ENCODE results near the gene CFLAR.
A peak's percentile ranks its signal among the peaks of the same experiment; 100 is the strongest.

DNA sequence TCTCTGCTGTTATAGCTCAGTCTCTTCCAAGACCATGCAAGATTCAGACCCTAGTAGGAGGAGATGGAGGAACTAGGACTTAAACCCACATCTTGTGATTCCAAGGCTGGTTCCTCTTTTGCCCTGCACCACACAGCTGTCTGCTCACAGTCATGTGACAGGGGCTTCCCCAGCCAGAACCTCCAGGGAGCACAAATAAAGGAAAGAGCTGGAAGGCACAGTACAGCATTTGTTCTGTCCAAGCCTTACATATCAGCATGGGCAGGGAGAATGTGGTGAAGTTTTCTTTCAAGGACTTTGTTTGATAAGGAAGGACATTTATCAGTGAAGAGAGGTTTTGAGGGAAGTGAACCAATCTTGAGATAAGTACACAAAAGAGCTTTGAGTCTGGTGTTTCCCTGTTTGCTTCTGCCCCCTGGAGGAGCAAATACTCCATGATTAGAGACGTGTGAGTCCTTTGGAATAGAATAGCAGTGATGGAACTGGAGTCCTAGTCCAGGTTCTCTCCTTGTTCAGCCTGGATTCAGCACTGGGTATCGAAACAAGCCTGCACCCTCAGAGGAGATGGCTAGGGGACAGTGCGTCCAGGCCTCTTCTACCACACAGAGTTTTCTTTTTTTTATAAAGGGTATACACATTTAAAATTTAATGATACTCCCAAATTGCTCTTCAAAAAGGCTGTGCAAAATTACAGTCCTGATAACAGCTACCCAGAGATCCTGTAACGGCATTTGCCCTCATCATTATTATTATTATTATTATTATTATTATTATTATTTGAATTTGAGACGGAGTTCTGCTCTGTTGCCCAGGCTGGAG lies 42.4 kb downstream of the CFLAR start:
- TF ChIP-seq, protein P1, sequence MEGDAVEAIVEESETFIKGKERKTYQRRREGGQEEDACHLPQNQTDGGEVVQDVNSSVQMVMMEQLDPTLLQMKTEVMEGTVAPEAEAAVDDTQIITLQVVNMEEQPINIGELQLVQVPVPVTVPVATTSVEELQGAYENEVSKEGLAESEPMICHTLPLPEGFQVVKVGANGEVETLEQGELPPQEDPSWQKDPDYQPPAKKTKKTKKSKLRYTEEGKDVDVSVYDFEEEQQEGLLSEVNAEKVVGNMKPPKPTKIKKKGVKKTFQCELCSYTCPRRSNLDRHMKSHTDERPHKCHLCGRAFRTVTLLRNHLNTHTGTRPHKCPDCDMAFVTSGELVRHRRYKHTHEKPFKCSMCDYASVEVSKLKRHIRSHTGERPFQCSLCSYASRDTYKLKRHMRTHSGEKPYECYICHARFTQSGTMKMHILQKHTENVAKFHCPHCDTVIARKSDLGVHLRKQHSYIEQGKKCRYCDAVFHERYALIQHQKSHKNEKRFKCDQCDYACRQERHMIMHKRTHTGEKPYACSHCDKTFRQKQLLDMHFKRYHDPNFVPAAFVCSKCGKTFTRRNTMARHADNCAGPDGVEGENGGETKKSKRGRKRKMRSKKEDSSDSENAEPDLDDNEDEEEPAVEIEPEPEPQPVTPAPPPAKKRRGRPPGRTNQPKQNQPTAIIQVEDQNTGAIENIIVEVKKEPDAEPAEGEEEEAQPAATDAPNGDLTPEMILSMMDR (IDR thresholded peaks at IDR 0.05; ENCODE audit: insufficient read depth, low read length, poor library complexity, severe bottlenecking) = peak; percentile 30
- TF ChIP-seq EZH2phosphoT487 (conservative IDR thresholded peaks at IDR 0.05; ENCODE audit: low read length) = no peak
